ENCODE data around the gene GOLT1A.
A peak's percentile ranks its signal among the peaks of the same experiment; 100 is the strongest.

Gene GOLT1A

DNA sequence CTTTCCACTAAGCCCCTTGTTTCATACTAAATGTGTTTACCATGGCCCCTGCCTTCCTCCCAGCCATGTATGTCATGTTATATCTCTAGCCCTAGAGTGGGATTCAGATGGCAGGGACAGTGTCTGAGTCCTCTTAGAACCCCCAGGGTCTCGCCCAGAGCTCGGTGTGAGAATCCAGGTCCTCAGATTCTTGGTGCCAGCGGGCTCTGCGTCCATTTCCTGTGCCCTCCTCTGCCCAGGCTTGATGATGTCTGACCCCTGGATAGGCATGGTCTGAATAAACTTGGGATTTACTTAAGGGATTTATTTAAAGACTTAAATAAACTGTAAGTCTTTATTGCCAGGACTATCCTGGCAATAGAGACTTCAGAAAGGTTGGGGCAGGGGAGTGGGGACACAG, 11.3 kb downstream of the GOLT1A start:
- peaks cover 84% of the 10 kb centered on the region for H3K27me3 Mint-ChIP-seq (ENCODE audit: low read depth, poor library complexity)
- no peak overlapping the region for H3K27ac Mint-ChIP-seq
- no peak overlapping the region for H3K4me3 Mint-ChIP-seq
- TF ChIP-seq, protein P1, sequence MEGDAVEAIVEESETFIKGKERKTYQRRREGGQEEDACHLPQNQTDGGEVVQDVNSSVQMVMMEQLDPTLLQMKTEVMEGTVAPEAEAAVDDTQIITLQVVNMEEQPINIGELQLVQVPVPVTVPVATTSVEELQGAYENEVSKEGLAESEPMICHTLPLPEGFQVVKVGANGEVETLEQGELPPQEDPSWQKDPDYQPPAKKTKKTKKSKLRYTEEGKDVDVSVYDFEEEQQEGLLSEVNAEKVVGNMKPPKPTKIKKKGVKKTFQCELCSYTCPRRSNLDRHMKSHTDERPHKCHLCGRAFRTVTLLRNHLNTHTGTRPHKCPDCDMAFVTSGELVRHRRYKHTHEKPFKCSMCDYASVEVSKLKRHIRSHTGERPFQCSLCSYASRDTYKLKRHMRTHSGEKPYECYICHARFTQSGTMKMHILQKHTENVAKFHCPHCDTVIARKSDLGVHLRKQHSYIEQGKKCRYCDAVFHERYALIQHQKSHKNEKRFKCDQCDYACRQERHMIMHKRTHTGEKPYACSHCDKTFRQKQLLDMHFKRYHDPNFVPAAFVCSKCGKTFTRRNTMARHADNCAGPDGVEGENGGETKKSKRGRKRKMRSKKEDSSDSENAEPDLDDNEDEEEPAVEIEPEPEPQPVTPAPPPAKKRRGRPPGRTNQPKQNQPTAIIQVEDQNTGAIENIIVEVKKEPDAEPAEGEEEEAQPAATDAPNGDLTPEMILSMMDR (IDR thresholded peaks at IDR 0.05) = no peak
- no peak for DNase-seq
- no peaks in the 10 kb centered on the region for H3K9me3 Mint-ChIP-seq
- no peaks in the 10 kb centered on the region for H3K4me1 Mint-ChIP-seq
- H3K36me3 Mint-ChIP-seq (ENCODE audit: low read depth) = no peaks in the 10 kb centered on the region

DNA sequence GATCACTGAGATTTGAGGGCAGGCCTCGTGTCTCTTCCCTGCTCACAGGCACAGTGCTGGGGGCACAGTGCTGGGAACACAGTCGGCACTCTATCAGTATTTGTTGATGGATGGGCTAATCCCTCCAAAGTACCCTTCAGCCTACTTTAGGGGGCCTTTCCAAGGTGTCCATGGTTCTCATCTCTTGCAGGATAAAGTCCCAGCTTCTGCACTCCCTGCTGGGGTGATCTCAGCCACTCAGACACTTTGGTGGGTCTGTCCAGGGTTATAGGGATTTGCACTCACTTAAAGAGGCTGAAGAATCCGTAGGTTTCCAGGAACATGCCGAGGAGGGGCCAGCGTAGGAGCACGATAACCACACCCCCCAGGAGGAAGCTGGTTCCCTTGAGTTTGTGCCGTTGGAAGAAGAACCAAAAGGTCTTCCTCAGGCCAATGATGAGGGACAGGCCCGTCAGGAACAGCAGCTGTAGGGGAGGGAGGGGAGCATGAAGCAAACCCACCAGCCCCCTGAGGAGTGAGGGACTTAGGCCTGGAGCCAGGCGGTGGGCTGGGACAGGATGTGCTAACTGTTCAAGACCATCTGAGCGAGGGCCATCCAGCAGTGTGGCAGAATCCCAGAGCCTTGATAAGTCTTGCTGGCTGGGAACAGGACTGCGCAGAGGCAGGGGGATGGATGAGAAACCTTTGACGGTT, 12.3 kb downstream of the GOLT1A start:
- DNase-seq = no peak
- peaks cover 3% of the 10 kb centered on the region for H3K4me1 Mint-ChIP-seq
- H3K9me3 Mint-ChIP-seq = no peaks in the 10 kb centered on the region
- H3K36me3 Mint-ChIP-seq (ENCODE audit: low read depth) = no peaks in the 10 kb centered on the region
- H3K27me3 Mint-ChIP-seq (ENCODE audit: low read depth, poor library complexity) = peaks cover 84% of the 10 kb centered on the region
- H3K27ac Mint-ChIP-seq = peak overlapping the region; percentile 8
- no peak overlapping the region for H3K4me3 Mint-ChIP-seq
- TF ChIP-seq, protein P1 (IDR thresholded peaks at IDR 0.05) = no peak

DNA sequence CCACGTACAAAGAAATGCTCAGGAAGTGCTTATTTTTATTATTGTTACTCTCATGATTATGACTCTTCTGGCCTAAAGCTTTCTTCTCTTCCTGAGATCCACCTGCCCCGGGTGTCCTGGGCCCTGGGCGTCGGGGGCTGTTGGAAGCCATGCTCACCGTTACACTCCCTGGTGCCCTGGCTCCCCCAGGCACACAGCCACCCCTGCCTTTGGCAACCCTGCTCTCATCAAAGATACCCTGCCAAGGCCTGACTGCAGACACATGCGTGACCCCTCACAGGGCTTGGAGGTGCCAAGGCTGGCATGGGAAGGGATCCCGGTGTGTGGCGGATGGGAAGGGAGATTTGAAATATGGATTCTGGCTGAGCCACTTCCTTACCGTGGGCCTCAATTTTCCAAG, 14.2 kb downstream of the GOLT1A start:
- DNase-seq = no peak
- TF ChIP-seq, protein P1 (IDR thresholded peaks at IDR 0.05) = no peak
- no peaks in the 10 kb centered on the region for H3K9me3 Mint-ChIP-seq
- H3K36me3 Mint-ChIP-seq (ENCODE audit: low read depth) = no peaks in the 10 kb centered on the region
- no peak overlapping the region for H3K27ac Mint-ChIP-seq
- no peak overlapping the region for H3K4me3 Mint-ChIP-seq
- peaks cover 81% of the 10 kb centered on the region for H3K27me3 Mint-ChIP-seq (ENCODE audit: low read depth, poor library complexity)
- peaks cover 4% of the 10 kb centered on the region for H3K4me1 Mint-ChIP-seq

DNA sequence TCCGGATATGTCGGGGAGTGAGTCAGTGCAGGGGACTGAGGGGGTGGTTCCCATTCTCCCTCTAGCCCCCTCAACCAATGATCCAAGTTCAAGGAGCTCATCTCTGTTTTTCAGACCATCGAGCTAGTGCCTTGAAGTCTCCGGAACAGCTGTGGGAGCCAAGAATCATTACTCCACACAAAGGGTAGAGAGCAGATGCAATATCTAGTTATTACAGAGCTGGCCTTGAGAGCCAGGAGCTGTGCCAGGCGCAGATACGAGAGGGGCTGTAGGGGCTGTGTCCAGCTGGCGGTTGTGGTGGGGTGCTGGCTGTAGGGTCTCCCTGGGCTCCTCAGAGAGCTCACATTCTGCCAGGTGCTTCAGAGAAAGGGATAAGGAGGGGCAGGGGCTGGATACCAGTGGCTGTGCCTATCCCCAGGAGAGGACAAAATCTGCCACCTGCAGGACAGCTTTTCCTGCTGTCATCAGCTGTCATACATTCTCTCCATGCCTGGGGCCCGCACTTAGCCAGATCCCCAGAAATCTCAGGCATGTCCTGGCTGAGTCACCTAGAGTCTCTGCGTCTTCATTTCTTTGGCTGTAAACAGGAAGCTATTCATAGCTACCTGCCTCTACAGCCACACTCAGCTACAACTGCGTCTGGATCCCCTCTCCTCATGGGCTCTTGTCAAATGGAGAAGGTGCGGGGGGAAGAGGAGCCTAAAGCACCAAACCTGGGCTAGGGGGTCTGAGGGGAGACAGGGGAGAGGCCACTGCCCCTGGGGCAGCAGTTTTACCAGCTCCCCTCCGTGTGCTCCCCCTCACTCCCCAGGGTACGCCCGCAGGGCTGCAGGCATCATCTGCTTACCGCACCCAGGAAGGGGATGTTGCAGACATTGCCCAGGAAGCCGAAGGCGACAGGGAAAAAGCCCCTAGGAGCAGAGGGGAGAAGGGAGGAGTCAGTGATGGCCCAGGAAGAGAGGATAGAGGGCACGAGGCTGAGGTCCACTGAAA, 15.1 kb downstream of the GOLT1A start:
- TF ChIP-seq, protein P1 (IDR thresholded peaks at IDR 0.05) = no peak
- Mint-ChIP-seq H3K9me3 (no peaks in the 10 kb centered on the region), H3K4me3 (no peak overlapping the region), H3K27me3 (ENCODE audit: low read depth, poor library complexity) (peaks cover 81% of the 10 kb centered on the region), H3K36me3 (ENCODE audit: low read depth) (no peaks in the 10 kb centered on the region), H3K4me1 (peaks cover 4% of the 10 kb centered on the region), H3K27ac (no peak overlapping the region)
- DNase-seq = no peak

DNA sequence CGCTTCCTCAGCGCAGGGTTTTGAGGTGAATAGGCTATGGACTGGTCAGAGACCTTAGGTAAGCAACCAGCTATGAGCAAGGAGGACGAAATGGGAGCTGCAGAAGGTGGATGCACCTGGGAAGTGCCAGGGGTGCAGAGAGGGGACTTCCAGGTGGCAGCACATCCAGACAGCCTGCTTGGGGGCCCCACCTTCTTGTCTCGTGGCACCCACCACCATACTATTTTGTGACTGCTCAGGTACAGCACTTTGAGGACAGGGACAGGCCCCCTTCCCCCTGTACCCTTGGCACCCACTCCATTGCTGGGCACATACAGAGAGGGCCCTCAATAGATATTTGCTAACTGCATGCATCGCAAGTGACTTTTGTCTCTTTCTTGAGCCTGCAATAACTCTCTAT, 16.7 kb downstream of the GOLT1A start:
- Mint-ChIP-seq H3K4me3 (no peak overlapping the region), H3K27ac (no peak overlapping the region), H3K36me3 (ENCODE audit: low read depth) (no peaks in the 10 kb centered on the region), H3K27me3 (ENCODE audit: low read depth, poor library complexity) (peaks cover 81% of the 10 kb centered on the region), H3K9me3 (no peaks in the 10 kb centered on the region), H3K4me1 (peaks cover 4% of the 10 kb centered on the region)
- no peak for DNase-seq
- TF ChIP-seq, protein P1 (IDR thresholded peaks at IDR 0.05) = no peak
